GM12878 (cell line): Measurements from ENCODE around the gene TMEM255B. TPM values are rescaled to one million over a fixed set of nuclear protein-coding genes. Genes with fewer than 3 reads are reported as not detected.

Experiments used
- ATAC-seq: fragments of 200-7000 bp; cut with Tn5 transposase; 3 replicates; pipeline ENCODE4 v1.9.1; 2020; ENCODE audit warnings: mild to moderate bottlenecking, moderate library complexity
- BruUV-seq: library from RNA; stranded (reverse); fragments of 400-500 nt; replicated peaks from 2 replicates; lab custom pipeline; 2021; lab: Mats Ljungman, UMichigan
- CTCF ChIA-PET: fragments of 300-600 bp; sonication (Branson Sonifier 250); formaldehyde crosslinking; extraction: SDS; loops from one replicate; lab custom pipeline; 2021; ENCODE audit warnings: inconsistent platforms; lab: Yijun Ruan, JAX
- POLR2A ChIA-PET: fragments of 350-600 bp; formaldehyde crosslinking; extraction: SDS; loops from one replicate; lab custom pipeline; 2021; ENCODE audit warnings: inconsistent platforms; lab: Charles Lee
- RAD21 ChIA-PET: fragments of 300-600 bp; sonication (Branson Sonifier 250); formaldehyde crosslinking; loops from one replicate; lab custom pipeline; 2023; ENCODE audit warnings: antibody characterized with exemption; ENCODE audit not compliant: unreplicated experiment; lab: Charles Lee
- SMC1A ChIA-PET: fragments of 300-600 bp; sonication (Branson Sonifier 250); formaldehyde crosslinking; loops from one replicate; lab custom pipeline; 2023; ENCODE audit not compliant: unreplicated experiment, uncharacterized antibody; lab: Charles Lee
- DNase-seq: peaks from one replicate; pipeline ENCODE4 v3.0.0-alpha.2; 2011; ENCODE audit warnings: low read depth, low spot score
- FAIRE-seq: peaks from 3 replicates; lab custom pipeline; 2011; peaks lifted over from hg19 to GRCh38; lab: Jason Lieb, UNC
- H2AFZ ChIP-seq: 2 replicates; pipeline ENCODE4 v1.6.0; 2011; ENCODE audit warnings: low read depth, low read length, control low read depth; ENCODE audit not compliant: control insufficient read depth
- H3K27ac ChIP-seq: 2 replicates; pipeline ENCODE4 v1.5.1; 2011; ENCODE audit warnings: control low read depth; ENCODE audit not compliant: control insufficient read depth, insufficient read depth
- H3K27me3 ChIP-seq, 2 experiments: replicated peaks in 1 of 2; 2 replicates each; pipeline versions ENCODE4 v1.6.0 to v1.6.1; 2011; ENCODE audit warnings: low read length in 1 of 2; ENCODE audit not compliant: control insufficient read depth in 2 of 2, insufficient read depth in 2 of 2
- H3K36me3 ChIP-seq, 2 experiments: 2 replicates each; pipeline ENCODE4 v1.5.1; 2011; ENCODE audit warnings: low read length in 1 of 2; ENCODE audit not compliant: control insufficient read depth in 2 of 2, insufficient read depth in 2 of 2
- H3K4me1 ChIP-seq: 2 replicates; pipeline ENCODE4 v1.6.1; 2011; ENCODE audit warnings: mild to moderate bottlenecking, low read length, moderate library complexity, mixed read lengths; ENCODE audit not compliant: control insufficient read depth, insufficient read depth
- H3K4me2 ChIP-seq: 2 replicates; pipeline ENCODE4 v1.6.0; 2011; ENCODE audit warnings: control low read depth; ENCODE audit not compliant: control insufficient read depth, insufficient read depth
- H3K4me3 ChIP-seq: fragments of 200-600 bp; sonication (generic); 2 replicates; pipeline ENCODE4 v1.5.1; 2016
- H3K79me2 ChIP-seq: 2 replicates; pipeline ENCODE4 v1.6.0; 2011; ENCODE audit warnings: low read length; ENCODE audit not compliant: control insufficient read depth, insufficient read depth
- H3K9ac ChIP-seq: 2 replicates; pipeline ENCODE4 v1.8.0; 2011; ENCODE audit warnings: low read length, control low read depth, mixed read lengths; ENCODE audit not compliant: control insufficient read depth, insufficient read depth
- H3K9me3 ChIP-seq: replicated peaks from 3 replicates; pipeline ENCODE4 v1.5.1; 2011; ENCODE audit warnings: mild to moderate bottlenecking, low read length; ENCODE audit not compliant: control insufficient read depth, insufficient read depth
- H4K20me1 ChIP-seq: 2 replicates; pipeline ENCODE4 v1.6.0; 2011; ENCODE audit not compliant: control insufficient read depth, insufficient read depth
- ATF7 ChIP-seq: fragments of 450-650 bp; IDR thresholded peaks from 2 replicates; pipeline ENCODE4 v1.6.1; 2016; ENCODE audit warnings: low read depth, mild to moderate bottlenecking
- JUNB ChIP-seq: IDR thresholded peaks from 2 replicates; pipeline ENCODE4 v1.6.1; 2016; ENCODE audit warnings: antibody characterized with exemption, mild to moderate bottlenecking
- POLR2AphosphoS2 ChIP-seq: IDR thresholded peaks from 2 replicates; pipeline ENCODE4 v1.6.1; 2011; ENCODE audit warnings: low read depth, mild to moderate bottlenecking, low read length, improper control_type of control experiment, moderate library complexity
- SMC3 ChIP-seq: IDR thresholded peaks from 2 replicates; pipeline ENCODE4 v1.6.1; 2011; ENCODE audit warnings: low read length, improper control_type of control experiment, borderline replicate concordance
- TCF7 ChIP-seq: IDR thresholded peaks from 2 replicates; pipeline ENCODE4 v1.6.1; 2014; ENCODE audit warnings: antibody characterized with exemption, borderline replicate concordance
- WGBS: methylation state at CpG from one replicate; pipeline ENCODE4 v1.1.6; 2016; ENCODE audit warnings: low lambda C conversion rate; ENCODE audit not compliant: insufficient replicate concordance, insufficient coverage; ENCODE audit errors: missing lambda C conversion rate; 5-methylcytosine and 5-hydroxymethylcytosine counted together
- in situ Hi-C: fragments of 300-500 bp; cut with MboI; formaldehyde crosslinking; loops from 9 replicates; pipeline ENCODE4 v1.14.3; 2018; ENCODE audit warnings: mixed read lengths
- intact Hi-C: fragments of 100-400 bp; cut with micrococcal nuclease; formaldehyde crosslinking; loops from one replicate; pipeline ENCODE4 v1.14.2; 2022; ENCODE audit not compliant: unreplicated experiment
- polyA plus RNA-seq, 11 experiments: library from polyadenylated mRNA; depleted of rRNA in 4 of 11; unstranded in 6 of 11; stranded (reverse) in 5 of 11; fragments of >200 nt; fragmentation: Nextera tagmentation in 4 of 11; fragmentation: Illumina TruSeq in 1 of 11; extraction: Ambion mirVana in 4 of 11; extraction: Trizol in 1 of 11; gene quantifications; 1 replicate in 1 of 11; 2 replicates in 10 of 11; pipeline versions ENCODE4 v1.2.1 to v1.2.3, GENCODE V29; 2011 to 2016; ENCODE audit warnings: inconsistent platforms in 2 of 11, missing spikeins in 2 of 11, low read depth in 1 of 11
- total RNA-seq, 4 experiments: library from RNA; depleted of rRNA in 3 of 4; stranded (reverse); fragments of >200 nt in 3 of 4; fragmentation: Illumina TruSeq in 1 of 4; extraction: Trizol in 1 of 4; gene quantifications; 2 replicates each; pipeline versions ENCODE4 v1.2.1 to v1.2.3, GENCODE V29; 2013 to 2021
- TF ChIP-seq, protein P1 (sequence below): IDR thresholded peaks from 2 replicates; pipeline ENCODE4 v1.6.1; 2012; ENCODE audit warnings: improper control_type of control experiment, low read depth, low read length; ENCODE audit not compliant: insufficient replicate concordance
- TF ChIP-seq, protein P2 (sequence below): fragments of 450-650 bp; IDR thresholded peaks from 2 replicates; pipeline ENCODE4 v1.6.1; 2017; ENCODE audit warnings: low read depth, mild to moderate bottlenecking, moderate library complexity
- TF ChIP-seq, protein P3 (sequence below): IDR thresholded peaks from 2 replicates; pipeline ENCODE4 v1.6.1; 2012; ENCODE audit warnings: low read depth, low read length, improper control_type of control experiment

The TMEM255B gene
- total and polyA plus RNA-seq, 10 of the 15 experiments (the other 5 are each of a cell fraction or from before 2014, with no cell fraction given): 0.04 to 0.62 (median 0.13) TPM; not detected in 3

DNA sequence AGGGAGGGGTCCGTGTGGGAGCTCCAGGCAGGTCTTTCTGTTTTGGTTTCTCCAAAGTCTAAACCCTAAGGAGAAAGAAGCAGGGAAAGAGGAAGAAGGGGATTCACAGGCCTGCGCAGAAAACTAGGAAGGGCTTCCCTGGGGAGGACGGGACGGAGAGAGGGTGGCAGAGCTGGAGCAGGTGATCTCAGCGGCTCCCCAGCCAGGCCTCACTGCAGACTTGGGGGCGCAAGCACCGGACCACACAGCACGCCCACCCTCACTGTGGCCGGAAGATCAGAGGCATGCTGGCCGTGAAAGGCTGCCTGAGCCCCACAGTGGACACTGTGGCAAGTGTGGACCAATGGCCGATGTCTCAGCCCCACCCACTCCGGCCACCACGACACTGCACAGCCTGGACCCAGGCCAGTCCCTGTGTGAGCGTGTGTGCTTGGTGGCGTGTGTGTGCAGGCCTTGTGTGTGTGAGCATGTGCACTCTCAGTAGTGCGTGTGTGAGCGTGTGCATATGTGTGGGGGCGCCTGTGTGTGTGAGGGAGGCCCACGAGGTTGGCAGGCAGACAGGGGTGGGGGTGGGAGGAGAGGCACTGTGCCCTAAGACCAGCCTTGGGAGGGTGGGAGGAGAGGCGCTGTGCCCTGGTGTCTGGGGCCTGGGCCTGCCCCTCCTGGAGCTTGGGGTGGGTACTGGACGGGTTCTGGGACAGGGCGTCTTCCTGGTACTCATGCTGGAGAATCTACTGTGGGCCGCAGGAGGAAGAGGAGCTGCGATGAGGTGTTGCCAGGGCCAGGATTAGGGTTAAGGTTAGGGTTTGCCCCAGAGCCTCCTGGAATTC lies 15.4 kb upstream of the TMEM255B start (continued):
- TF ChIP-seq, protein P1, sequence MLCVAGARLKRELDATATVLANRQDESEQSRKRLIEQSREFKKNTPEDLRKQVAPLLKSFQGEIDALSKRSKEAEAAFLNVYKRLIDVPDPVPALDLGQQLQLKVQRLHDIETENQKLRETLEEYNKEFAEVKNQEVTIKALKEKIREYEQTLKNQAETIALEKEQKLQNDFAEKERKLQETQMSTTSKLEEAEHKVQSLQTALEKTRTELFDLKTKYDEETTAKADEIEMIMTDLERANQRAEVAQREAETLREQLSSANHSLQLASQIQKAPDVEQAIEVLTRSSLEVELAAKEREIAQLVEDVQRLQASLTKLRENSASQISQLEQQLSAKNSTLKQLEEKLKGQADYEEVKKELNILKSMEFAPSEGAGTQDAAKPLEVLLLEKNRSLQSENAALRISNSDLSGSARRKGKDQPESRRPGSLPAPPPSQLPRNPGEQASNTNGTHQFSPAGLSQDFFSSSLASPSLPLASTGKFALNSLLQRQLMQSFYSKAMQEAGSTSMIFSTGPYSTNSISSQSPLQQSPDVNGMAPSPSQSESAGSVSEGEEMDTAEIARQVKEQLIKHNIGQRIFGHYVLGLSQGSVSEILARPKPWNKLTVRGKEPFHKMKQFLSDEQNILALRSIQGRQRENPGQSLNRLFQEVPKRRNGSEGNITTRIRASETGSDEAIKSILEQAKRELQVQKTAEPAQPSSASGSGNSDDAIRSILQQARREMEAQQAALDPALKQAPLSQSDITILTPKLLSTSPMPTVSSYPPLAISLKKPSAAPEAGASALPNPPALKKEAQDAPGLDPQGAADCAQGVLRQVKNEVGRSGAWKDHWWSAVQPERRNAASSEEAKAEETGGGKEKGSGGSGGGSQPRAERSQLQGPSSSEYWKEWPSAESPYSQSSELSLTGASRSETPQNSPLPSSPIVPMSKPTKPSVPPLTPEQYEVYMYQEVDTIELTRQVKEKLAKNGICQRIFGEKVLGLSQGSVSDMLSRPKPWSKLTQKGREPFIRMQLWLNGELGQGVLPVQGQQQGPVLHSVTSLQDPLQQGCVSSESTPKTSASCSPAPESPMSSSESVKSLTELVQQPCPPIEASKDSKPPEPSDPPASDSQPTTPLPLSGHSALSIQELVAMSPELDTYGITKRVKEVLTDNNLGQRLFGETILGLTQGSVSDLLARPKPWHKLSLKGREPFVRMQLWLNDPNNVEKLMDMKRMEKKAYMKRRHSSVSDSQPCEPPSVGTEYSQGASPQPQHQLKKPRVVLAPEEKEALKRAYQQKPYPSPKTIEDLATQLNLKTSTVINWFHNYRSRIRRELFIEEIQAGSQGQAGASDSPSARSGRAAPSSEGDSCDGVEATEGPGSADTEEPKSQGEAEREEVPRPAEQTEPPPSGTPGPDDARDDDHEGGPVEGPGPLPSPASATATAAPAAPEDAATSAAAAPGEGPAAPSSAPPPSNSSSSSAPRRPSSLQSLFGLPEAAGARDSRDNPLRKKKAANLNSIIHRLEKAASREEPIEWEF: no peak

DNA sequence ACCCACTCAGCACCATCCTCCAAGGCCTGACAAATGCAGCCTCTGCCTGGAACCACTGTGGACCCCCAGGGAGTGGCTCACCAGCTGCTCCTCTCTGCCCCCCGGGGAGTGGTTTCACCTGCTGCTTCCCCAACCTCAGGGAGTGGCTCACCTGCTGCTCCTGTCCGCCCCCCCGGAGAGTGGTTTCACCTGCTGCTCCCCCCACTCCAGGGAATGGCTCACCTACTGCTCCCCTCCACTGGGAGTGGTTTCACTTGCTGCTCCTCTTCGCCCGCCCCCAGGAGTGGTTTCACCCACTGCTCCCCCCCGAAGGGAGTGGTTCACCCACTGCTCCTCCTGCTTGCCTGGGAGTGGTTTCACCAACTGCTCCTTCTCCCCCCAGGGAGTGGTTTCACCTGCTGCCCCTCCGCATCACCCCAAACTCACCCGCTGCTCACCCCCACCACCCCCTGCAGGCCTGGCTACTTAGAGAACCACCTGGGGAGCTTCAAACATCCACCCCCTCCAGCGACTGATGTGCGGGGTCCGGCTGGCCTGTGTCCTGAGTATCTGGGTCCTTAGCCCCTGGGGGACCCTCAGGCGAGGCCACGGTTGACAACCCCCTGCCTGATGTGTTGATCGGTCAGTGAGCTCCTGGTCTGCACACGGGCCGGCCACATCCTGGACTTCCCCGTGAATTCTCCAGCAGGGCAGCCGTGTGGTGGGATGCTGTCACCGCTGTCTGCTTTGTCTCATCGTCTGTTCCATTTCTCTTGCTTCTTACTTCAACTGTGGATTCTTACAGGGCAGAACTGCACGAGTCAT lies 14.6 kb upstream of the TMEM255B start:
- Histone ChIP-seq H2AFZ (no peak overlapping the region), H3K9me3 (no peaks in the 10 kb centered on the region), H3K9ac (no peak overlapping the region), H3K27me3 (no peaks in the 10 kb centered on the region; a peak in 1 of 4 replicates), H4K20me1 (no peaks in the 10 kb centered on the region), H3K36me3 (no peaks in the 10 kb centered on the region), H3K4me2 (no peak overlapping the region), H3K79me2 (no peaks in the 10 kb centered on the region), H3K27ac (no peak overlapping the region), H3K4me1 (no peaks in the 10 kb centered on the region), H3K4me3 (no peak overlapping the region)
- DNase-seq (no peak), FAIRE-seq (no peak), ATAC-seq (no peak)
- ChIA-PET CTCF (no interaction called here), RAD21 (no interaction called here), POLR2A (no interaction called here), SMC1A (no interaction called here)
- BruUV-seq: no TSS peak
- intact Hi-C loops (no loop called here), in situ Hi-C loops (no loop called here)
- 43% methylated on average over 21 of the region's 21 CpGs for WGBS
- TF ChIP-seq, protein P2, sequence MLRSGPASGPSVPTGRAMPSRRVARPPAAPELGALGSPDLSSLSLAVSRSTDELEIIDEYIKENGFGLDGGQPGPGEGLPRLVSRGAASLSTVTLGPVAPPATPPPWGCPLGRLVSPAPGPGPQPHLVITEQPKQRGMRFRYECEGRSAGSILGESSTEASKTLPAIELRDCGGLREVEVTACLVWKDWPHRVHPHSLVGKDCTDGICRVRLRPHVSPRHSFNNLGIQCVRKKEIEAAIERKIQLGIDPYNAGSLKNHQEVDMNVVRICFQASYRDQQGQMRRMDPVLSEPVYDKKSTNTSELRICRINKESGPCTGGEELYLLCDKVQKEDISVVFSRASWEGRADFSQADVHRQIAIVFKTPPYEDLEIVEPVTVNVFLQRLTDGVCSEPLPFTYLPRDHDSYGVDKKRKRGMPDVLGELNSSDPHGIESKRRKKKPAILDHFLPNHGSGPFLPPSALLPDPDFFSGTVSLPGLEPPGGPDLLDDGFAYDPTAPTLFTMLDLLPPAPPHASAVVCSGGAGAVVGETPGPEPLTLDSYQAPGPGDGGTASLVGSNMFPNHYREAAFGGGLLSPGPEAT: no peak
- TF ChIP-seq SMC3: no peak
- TF ChIP-seq, protein P3, sequence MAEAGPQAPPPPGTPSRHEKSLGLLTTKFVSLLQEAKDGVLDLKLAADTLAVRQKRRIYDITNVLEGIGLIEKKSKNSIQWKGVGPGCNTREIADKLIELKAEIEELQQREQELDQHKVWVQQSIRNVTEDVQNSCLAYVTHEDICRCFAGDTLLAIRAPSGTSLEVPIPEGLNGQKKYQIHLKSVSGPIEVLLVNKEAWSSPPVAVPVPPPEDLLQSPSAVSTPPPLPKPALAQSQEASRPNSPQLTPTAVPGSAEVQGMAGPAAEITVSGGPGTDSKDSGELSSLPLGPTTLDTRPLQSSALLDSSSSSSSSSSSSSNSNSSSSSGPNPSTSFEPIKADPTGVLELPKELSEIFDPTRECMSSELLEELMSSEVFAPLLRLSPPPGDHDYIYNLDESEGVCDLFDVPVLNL: no peak
- TF ChIP-seq ATF7: no peak
- TF ChIP-seq JUNB: no peak
- TF ChIP-seq POLR2AphosphoS2: no peak
- no peak for TF ChIP-seq TCF7
